DMS 273 (cell line): ENCODE data around the gene SYNJ1.
"Not testable (repeated sequence)": the region's sequence is repeated elsewhere in the genome, so short reads cannot be mapped to it uniquely, and the experiment has no call there.

Experiments used
- DNase-seq: peaks from one replicate; lab custom pipeline; 2025; ENCODE audit not compliant: unreplicated experiment; lab: John Stamatoyannopoulos, UW

Gene SYNJ1

DNA sequence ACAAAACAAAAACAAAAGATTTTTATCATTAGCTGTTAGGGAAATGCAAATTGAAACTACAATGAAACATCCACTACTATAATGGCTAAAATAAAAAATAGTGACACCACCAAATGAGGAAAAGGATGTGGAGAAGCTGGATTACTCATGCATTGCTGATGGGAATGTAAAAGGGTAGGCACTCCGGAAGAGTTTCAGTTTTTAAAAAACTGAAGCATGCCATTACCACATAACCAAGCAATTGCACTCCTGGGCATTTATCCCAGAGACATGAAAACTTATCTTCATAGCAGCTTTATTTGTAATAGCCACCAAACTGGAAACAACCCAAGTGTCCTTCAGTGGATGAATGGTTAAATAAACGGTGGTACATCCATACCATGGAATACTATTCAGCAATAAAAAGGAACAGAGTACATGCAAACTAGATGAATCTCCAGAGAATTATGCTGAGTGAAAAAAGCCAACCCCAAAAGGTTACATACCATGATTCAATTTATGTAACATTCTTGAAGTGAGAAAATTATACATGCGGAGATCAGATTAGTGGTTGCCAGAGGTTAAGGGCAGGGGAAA, 101.1 kb downstream of the SYNJ1 start:
- DNase-seq = no peak

DNA sequence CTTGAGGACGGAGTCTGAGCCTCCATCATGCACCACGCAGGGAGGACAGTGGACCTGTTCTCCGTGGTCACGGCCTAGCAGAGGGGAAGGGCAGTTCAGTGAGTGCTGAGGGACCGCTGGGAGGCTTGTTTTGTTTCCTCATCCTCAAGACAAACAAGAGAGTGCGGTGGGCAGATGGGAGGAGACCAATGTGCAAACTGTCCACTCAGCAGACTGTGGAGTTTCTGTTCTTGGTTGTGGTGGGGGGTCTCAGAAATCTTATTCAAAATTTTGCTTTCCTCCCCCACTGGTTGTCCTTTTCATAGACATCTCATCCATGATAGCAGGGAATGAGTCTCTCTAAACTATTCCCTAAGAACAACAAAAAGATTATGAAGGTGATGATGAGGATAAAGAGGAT, 109.6 kb downstream of the SYNJ1 start:
- DNase-seq = not testable (repeated sequence)

DNA sequence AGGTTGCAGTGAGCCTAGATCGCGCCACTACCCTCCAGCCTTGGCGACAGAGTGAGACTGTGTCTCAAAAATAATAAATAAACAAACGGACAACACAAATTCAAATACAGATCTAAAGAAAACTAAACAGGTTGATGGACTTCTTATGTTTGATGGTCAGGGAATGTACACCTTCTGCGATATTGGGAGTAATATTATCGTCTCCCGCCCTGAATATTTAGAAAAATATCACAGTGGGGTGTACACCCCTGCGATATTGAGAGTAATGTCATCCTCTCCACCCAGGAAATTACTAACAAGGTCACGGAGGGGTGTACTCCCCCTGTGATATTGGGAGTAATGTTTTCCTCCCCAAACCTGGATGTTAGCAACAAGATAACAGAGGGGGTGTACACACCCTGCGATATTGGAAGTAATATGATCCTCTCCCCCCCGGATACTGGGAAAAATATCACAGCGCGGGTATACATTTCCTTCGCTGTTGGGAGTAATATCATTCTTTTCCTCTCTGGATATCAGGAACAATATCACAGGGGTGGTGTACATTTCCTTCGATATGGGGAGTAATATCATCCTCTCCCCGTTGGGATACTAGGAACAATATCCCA, 114.3 kb downstream of the SYNJ1 start:
- DNase-seq = no peak

DNA sequence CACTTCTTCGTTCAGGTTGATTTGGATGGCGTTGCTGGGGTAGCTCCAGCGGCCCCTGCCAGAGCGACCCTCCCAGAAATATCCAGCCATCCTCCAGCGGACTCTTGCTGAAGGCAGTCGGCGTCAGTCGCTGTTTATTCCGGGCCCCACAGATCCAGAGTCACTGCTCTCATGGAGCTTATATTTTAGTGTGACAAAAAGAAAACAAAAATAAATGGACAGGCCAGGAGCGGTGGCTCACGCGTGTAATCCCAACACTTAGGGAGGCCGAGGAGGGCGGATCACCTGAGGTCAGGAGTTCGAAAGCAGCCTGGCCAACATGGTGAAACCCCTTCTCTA, 114.8 kb downstream of the SYNJ1 start:
- DNase-seq = no peak

DNA sequence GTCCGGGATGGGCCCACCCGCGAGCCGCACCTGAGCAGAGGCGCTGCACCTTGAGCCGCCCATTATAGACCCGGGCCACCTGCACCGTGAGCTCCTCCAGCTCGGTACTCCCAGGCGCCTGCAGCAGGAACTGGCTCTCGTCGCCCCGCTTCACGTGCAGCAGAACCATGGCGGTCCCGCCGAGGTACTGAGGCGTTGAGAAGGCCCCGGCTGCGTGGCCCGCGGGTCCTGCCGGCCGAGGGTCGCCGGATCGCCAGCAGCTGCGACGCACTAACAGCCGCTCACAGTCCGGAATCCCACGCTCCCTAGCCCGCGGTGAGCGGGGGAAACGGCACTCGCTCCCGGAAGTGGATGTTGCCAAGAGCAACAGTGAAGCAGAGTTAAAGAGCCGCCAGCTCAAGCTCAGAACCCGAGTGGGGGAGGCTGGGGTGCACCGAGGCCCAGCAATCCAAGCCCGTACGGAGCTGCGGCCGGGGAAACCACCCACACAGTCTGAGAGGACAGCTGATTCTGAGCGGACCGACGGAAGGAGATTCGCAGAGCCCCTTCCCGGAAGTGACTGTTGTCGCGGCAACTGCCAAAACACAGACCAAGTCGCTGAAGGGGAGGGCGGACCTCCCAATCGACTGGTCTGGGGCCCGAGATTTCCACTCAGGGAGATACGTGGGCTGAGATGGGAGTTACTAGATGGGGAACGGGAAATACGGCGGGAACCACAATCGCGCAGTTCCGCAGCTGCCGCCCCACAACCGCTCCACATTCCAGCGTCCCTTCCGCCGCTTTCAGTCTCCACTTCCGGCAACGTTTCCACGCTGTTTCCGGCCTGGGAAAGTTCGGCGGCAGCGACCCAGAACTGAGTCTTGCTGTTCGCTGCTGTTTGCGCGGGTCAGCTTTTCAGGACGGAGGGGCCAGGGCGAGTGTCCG, 115.5 kb downstream of the SYNJ1 start, which contains the start of gene CFAP298:
TSS of gene CFAP298 (minus strand) at position 303 of the 924 bp plus-strand sequence. CDS start at position 169, 134 bp downstream.
- DNase-seq = peak; percentile 96

DNA sequence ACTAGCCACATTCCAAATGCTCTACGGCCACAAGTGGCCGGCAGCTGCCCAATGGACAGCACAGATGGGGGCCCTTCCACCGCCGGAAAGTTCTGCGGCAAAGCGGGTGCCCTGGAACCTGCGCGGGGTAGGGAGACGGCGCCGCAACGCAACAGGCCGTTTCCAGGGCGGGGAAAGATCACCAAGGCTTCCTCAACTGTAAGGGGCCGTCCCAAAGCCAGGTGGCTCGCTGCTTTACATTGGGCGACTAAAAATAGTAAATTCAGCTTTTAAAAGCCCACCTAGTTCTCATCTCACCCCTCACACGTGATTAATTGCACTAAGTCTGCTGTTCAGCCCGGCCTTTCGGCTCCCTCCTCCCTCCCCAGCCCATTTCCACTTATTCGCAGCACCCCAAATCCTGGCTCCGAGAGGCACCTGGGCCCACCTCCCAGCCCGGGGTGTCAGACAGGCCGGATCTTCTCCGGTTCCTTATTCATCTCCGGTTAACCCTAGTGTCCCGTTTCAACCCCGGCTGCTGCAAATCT, 116.3 kb downstream of the SYNJ1 start:
- DNase-seq = peak; percentile 63

DNA sequence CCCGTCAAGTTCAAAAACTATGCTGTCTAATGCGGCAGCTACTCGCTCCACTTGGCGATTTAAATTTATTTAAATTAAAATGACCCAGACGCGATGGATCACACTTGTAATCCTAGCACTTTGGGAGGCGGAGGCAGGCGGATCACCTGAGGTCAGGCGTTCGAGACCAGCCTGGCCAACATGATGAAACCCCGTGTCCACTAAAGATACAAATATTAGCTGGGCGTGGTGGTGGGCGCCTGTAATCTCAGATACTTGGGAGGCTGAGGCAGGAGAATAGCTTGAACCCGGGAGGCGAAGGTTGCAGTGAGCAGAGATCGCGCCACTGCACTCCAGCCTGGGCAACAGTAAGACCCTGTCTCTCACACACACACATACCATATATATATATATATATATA, 116.9 kb downstream of the SYNJ1 start:
- DNase-seq = not testable (repeated sequence)

DNA sequence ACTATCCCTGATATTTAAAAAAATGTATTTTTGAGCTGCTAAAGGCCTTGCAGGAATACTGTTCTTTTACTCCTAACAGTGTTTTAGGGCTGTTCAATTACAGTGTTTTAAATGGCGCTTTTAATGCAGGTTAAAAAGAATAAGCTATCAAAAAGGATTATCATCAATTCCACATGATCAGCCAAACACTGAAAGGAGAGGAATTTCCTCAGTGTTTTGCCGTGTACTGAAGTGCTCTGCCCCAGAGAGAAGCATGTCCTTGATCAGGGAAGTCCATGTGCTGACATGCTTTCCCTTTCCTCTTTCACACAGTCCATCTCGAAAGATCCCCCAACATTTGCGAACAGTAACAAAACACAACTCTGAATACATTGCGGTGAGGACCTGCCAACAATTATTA, 119.0 kb downstream of the SYNJ1 start:
- DNase-seq = no peak

DNA sequence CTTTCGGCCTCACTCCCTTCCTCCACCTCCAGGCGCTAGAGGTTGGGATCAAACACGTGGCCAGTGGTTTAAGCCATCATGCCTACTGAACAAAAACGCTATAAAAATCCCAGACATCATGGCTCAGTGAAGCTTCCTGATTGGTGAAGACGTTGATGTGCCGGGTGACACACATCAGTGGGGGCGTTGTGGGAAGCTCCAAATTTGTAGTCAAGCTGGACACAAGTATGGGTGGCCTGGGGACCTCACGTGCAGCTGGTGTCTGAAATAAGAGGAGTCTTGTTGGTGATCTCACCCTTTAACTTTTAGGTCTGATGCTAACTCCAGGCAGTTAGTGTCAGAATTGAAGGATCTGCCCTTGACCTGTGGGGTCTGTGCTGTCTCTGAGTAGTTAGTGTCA, 122.3 kb downstream of the SYNJ1 start:
- no peak for DNase-seq

DNA sequence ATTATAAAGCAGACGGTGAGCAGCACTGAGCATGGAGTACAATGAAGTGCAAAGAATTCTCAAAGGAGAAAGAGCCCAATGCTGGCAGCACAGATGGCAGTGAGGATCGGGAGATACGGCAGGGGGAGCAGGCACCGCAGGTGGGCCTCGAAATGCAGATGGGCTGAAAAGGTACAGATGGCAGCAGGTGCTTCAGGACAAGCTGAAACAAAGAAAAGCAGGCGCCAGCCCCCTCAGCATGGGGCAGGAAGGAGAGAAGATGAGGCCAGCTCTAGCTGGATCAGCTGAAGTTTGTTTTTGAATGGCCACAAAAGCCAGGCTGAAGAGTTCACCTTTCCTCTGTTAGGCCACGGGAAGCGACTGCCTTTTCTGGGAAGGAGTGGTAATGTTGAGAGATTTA, 123.3 kb downstream of the SYNJ1 start:
- peak; percentile 87 for DNase-seq

DNA sequence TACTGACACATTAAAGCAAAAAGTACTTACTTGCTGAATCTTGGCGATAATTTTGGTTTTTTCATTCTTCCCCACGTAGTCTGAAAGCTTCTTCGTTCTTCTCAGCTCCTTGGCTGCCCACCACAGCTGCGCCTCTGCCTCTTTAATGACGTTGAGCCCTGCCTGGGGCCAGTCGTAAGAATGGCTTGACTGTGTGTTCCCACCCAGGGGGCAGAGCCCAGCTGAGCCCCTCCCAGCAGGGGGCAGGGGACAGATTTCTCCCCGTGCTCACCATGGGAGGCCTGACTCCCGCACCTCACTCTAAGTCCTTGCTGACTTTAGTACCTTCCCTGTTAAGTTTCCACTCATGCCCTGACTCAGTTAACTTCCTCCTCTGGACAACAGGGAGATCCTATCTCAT, 124.7 kb downstream of the SYNJ1 start:
- no peak for DNase-seq

DNA sequence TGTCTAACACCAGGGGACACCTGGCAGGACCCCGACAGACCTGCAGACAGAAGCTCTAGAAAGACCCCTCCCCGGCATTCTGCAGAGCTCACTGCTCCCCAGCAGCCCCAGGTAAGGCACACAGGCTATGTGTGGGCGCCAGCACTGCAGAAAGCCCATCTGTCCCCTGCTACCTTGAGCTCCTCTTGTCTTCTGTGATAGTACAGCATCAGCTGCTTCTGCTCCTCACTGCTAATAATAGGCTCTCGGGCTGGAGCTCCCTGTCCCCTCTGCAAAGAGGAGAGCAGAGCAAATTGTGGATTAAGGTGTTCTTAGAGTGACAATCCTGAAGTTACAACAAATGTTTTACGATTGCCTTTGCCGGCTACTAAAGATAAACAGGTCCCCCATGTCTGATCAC, 125.7 kb downstream of the SYNJ1 start:
- no peak for DNase-seq

DNA sequence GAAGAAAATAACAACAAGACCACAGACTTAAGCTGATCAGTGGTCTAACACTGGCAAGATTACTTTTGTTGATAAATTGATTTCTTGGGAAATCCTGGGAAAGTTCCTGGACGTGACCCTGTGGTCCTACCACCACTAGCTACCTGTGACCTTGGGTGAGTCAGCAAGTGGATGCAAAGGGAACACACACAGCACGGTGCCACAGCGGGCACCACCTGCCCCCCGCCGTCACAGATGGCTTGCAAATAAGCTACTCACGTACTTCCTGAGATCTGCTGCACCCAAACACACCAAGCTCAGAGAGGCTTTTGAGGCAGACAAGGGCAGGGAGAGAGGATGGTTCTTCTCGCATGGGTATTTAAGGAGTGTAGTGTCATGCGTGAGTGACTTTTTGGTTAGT, 128.3 kb downstream of the SYNJ1 start:
- DNase-seq = no peak

DNA sequence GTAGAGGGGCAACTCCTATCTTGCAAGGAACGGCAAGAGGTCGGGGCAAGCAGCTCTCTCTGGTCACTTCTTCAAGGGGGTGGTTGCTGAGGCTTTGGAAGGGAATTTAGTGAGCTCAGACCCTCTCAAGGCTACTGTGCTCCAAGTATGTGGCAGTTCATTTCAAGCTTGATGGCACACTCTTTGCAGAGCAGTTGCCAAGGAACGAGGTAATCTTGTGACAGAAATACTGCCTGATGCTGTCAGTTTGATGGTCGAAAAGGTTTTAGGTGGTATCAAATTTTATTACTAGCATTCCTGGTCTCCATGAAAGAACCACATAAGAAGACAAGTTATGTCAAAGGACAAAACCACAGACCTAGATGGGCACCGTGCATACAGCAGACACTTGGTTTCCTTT, 128.7 kb downstream of the SYNJ1 start:
- DNase-seq = no peak

DNA sequence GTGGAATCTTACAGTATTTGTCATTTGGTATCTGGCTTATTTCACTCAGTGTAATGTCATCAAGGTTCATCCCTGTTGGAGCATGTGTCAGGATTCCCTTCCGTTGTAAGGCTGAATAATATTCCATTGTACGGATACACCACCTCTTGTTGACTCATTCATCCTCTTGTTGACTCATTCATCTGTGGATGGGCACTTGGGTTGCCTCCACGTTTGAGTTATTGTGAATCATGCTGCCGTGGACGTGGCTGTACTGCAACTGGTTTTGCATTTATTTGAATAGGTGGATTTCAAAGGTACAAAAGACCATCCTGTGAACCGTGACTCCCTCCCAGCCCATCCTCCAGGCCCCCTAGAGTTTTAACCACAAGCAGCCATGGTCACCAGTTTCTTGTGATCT, 130.6 kb downstream of the SYNJ1 start:
- DNase-seq = no peak

DNA sequence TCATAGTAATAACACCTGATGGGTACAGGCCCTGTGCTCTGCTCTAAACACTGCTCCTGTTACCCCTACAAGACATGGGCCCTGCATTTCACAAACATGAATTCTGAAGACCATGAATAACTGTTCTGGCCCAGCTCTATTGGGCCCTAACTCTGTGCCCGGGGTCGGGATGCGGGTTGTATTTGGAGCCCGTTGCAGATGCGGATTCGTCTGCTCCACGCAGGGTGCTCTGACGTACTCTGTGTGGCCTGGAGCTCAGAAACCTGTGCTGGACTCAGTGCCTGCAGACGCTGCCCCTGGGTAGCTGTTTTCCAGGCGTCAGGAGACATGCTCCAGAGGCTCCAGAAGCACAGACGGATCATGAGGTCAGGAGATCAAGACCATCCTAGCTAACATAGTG, 132.4 kb downstream of the SYNJ1 start:
- DNase-seq = no peak

DNA sequence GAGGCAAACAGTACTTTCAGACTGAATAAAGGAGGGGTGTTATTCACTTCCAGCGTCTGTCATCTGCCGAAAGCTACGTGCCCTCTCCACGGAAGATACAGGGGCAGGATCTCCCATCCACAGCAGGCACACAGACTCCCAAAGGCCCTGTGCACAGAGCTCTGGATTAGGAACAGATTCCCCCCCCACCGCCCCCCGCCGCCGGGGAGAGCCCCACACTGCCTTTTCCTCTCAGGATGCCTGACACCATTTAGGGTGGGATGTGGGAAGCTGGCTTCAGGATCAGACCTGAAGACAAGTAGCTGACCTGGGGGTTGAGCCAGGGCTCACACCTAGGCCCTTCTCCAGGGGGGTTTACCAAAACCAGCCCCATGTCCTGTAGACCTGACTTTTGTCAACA, 134.1 kb downstream of the SYNJ1 start:
- no peak for DNase-seq

DNA sequence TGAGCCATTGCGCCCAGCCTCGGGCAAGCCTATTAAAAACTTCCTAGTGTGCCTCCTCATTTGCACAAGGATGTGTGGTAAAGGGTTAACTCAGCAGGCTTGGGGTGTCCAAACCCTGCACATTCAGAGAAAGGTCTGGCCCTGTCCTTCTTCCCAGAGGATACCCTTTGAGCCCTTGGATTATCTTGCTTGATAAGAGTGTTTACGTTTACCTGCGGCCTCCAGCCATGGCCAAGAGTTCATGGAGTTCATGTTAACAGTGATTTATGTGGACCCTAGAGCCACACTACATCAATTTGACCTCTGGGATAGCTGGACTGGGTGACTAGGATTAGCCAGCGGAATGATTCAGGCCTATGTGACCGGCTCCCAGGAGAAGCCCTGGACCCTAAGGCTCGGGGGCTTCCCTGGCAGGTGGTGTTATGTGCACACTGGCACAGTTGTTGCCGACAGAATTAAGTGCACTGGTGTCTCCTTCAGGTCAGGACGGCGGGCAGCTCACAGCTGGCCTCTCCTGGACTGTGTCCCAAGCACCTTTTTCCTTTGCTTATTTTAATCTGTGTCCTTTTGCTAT, 134.8 kb downstream of the SYNJ1 start:
- no peak for DNase-seq

DNA sequence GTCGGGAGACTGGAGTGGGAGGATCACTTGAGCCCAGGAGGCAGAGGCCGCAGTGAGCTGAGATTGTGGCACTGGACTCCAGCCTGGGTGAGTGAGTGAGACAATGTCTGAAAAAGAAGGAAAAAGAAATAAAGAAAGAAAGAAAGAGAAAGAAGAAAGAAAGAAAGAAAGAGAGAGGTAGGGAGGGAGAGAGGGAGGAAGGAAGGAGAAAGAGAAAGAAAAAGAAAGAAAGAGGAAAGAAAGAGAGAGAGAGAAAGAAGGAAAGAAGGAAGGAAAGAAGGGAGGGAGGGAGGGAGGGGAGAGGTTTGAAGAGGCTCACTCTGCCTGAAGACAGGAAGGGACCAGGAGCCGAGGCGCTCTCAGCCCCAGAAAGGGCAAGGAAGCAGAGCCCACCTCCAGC, 137.7 kb downstream of the SYNJ1 start:
- no peak for DNase-seq

DNA sequence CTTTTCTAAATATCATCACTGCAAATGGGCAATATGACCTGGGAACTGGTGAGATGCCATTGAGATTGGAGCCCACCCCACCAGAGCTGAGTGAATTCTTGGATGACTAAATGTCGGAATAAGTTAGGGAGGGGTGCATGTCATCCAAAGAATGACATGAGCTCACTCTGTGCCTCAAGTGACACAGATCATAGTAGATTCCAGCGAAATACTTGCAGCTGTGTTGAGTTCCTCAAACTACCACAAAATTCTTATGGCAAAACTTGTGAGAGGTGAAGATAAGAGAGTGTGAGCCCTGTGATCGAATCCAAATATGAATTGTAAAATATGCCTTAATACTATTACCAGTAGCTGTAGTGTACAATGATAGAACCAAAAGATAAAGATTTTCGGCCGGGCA, 140.2 kb downstream of the SYNJ1 start:
- DNase-seq = no peak

DNA sequence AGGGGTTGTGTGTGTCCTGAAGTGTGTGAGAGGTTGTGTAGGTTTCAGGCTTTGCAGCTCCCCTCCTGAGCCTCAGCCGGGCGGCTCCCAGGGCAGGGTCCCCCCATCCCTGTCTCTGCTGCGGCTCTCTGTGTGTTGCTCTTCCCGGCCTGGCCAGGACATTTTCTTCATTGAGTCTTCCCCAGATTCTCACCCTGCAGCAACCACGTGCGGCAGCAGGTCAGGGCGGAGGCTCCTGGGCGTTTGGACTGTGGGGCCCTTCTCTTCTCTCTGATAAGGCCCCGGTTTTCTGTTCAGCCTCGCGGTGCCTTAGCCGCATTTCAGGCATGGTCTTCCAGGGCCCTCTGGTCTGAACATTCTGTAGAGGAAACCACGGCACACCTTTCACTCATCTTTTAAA, 140.7 kb downstream of the SYNJ1 start:
- DNase-seq = no peak

DNA sequence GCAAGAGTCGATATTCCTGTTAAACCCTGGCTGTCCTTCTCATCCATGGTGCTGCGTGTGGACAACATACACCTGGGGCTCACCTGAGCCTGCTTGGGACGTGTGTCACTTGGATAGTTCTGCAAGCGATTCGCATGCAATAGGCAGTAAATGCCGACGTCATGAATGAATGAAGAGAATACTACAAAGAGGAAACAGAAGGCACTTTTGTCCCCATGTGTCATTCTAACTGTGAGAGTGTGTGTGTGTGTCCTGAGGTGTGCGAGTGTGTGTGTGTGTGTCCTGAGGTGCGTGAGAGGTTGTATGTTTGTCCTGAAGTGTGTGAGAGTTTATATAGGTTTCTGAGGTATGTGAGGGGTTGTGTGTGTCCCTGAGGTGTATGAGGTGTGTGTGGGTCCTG, 141.8 kb downstream of the SYNJ1 start:
- DNase-seq = no peak
